Fibroblast of skin of scalp (primary cell): ENCODE results near the gene LPCAT3.

Experiments
- DNase-seq: peaks from one replicate; pipeline ENCODE4 v3.0.0-alpha.2; 2013

The LPCAT3 gene

DNA sequence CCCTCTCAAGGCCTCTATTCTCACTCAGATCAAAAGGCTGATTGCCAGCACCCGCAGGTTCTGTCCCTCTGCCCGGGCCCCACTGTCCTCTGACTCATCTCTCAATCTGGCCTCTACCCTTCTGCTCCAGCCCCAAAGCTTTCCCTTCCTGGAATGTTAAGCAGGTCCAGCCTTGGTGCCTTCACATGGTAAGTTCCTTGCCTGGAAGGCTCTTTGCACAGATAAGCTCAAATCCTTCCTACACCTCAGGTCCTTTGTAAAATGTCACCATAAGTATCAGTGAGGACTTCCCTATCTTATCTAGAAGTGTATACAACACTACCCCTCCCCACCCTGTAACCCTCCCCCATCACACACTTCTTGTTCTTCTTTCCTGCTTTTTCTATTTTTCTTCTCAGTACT, 22.2 kb downstream of the LPCAT3 start:
- peak; percentile 19 for DNase-seq

DNA sequence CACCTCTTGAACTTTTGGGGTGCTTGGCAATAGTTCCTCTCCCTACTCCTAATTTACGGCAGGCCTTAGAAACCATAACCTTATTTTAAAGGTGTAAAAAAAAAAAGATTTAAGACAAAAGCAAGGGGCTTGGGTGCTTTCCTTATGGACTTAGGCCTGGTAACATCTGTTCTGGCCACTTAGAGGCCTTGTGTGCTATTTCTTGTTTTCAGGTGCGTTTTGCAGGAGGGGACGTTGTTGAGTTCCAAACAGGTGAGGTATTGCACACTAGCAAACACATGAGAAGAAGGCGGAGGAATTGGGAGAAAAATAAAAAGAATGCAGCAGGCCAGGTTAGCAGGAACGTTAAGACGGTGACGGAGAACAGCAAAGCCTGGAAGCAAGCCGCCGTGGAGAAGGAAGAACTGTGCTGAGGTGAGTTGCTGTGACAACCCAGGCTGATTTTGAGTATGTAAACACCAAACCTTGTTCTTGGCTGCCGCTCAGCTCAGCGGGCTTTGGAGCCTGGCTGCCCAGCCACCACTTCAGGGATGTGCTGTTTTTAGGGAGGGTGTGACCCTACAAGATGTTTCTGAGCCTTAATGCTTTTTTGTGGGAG, 30.2 kb downstream of the LPCAT3 start:
- DNase-seq: no peak

DNA sequence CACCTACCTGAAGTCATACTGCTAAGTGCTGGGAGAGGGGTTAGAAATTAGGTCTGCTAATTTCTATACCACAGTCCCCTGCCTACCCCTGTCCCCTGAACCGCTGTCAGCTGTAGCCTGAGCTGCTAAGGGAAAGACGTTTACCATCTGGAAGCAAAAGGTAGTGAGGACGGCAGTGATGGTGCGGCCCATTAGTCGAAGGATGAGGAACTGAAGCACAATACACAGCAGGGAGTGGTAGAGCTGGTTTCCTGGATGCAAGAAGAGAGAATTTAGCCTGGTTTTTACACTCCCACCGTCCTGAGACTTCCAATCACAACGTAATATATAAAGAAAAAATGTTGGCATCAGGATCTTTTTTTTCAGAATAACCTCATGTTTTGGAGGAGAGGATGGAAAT, 35.7 kb downstream of the LPCAT3 start:
- DNase-seq: no peak

DNA sequence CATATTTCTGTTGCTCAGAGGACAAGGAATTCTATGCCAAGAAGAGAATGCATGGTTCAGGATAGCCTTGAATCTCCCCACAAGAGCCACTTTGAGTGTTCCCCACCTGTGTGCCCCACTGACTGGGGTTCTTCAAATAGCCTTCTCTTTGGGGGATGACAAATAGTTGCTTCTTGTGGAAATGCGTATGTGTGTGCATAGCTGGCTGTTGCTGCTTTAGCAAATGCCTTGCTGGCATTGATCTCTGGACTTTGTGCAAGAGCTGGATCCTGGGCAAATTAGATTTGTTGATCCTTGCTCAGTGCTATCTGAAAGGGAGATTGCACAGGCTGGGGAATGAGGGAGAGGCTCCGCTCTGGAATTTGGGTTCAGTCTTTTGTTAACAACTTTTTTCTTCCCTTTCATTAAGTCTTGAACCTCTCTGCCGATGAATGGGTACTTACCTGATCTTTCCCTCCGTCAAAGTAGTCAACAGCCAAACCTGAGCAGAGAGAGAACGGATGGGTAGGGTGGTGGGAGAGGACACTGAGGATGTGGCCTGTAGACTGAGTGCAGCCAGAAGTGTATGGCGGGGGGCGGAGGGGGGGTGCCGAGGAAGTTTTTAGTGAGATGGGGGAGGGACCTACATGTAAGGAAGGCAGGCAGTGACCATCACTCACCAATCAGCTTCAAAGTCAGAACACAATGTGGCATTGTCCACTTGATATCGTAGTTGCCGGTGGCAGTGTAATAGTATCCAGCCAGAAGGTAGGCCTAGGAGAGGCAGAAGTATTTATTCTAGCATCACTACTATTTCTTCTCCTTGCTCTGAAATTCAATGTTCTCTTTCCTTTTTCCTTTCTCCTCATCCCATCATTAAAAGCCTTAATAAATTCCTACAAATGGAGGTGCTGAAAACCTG, 36.9 kb downstream of the LPCAT3 start:
- DNase-seq: no peak

DNA sequence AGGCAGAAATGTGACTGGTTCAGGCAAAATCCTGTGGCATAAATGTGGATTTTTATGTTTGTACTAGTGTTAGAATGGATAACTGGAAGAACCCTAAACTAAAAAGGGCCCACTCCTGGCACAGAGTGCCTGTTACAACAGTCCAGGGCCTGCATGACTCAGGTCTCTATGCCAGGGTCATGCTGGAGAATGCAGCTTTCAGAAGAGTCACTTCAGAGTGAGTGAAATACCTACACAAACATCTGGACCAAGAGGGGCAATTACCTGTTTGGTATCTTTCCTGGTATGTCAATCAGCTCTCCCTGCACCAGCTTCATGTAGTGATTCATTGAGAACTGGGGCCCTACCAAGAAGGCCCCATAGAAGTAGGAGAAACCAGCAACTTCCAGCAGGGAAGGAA, 37.5 kb downstream of the LPCAT3 start:
- DNase-seq: no peak

DNA sequence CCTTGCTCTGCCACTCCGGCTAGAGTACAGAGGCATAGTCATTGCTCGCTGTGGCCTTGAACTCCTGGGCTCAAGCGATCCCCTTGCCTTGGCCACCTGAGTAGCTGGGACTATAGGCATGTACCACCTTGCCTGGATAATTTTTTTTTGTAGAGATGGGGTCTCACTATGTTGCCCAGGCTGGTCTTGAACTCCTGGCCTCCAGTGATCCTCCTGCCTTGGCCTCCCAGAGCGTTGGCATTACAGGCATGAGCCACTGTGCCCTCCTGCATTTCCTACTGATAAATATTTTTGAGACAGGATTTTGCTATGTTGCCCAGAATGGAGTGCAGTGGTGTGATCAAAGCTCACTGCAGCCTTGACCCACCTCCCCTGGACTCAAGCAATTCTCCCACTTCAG, 38.2 kb downstream of the LPCAT3 start:
- no peak for DNase-seq

DNA sequence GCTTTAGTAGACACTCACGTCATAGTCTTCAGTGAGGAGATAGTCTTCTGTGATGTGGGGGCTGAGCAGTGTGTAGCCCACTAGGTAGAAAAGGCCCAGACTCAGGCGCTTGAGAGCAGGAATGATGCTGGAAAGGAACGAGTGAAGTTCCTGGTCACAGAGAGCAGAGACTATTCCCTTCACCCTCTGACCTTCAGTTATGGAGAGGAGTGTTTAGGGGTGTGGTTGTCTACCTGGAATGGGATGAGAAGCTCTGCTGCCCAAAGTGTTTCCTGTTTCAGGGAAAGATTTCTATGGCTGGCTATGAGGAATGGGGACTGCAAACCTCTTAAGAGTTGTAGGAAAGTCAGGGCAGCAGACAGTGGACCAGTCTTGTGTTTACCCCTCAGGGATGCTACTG, 38.8 kb downstream of the LPCAT3 start:
- no peak for DNase-seq

DNA sequence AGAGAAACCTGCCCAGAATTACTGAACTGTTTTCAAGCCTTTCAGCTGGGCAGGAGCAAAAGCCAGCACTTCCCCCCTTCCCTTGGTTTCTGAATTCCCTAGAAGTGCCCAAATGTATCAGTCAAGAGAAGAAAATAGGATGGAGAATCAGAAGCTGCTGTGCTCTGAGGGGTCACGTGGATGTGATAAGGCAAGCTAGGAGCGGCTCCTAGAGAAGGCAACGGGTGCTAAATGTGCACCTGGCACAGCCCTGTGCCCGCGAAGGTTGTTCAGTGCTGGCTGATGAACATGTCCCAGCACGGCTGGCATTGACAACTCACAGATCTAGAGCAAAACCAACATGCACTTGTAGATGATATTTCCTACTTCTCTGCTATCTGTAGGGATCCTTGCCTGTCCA, 39.3 kb downstream of the LPCAT3 start:
- DNase-seq: no peak

DNA sequence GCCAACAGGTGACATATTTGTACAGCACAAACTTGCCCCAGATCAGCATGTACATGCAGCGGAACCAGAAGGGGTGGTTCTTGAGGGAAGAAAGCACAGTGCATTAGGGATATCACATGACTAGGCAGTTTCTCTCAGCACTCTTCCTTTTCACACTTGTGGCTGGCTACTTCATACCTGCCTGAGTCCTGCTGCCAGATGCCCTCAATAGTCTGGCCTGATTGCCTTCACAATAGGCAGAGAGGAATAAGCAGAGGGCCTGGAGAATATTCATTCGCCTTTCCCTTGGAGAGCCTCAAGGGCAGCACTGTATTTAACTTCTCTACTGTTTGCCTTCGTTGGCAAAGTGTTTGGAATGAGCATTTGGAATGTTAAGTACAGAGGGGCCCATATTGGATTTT, 39.7 kb downstream of the LPCAT3 start:
- DNase-seq: no peak

DNA sequence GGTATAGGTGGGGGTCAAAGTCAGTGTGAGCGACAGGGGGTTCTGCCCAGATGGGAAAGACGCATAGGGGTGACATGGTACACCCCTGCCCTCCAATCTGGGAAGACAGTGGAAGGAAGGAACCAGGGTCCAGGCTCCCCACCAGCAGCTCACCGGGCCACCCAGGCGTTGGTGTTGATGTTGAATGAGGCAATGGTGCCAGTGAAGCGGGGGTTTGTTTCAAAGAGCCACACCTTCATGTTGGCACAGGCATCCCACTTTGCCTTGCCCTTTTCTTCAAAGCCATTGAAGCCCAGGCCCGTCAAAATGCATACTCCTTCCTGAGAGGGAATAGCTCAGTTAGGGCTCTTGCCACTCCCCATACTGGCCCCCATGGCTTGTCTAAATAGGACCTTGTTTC, 40.1 kb downstream of the LPCAT3 start:
- no peak for DNase-seq

DNA sequence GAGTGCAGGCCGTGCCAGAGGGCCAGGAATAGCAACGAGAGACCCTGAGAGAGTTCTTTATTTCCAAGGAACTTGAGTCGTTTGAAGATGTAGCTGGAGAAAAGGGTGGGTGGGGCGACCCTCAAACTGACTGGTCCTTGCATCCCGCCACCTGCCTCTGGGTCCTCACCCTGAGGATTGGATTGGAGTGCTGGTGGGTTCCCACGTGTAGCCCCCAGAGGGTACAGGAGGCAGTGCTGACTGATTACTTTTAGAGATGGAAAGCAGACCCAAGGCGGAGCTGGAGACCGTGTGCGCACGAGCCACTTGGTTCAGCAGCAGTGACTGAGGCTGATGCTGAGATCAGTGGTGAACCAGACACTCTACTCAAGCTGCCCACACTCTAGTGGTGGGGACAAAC, 40.6 kb downstream of the LPCAT3 start:
- DNase-seq: no peak

DNA sequence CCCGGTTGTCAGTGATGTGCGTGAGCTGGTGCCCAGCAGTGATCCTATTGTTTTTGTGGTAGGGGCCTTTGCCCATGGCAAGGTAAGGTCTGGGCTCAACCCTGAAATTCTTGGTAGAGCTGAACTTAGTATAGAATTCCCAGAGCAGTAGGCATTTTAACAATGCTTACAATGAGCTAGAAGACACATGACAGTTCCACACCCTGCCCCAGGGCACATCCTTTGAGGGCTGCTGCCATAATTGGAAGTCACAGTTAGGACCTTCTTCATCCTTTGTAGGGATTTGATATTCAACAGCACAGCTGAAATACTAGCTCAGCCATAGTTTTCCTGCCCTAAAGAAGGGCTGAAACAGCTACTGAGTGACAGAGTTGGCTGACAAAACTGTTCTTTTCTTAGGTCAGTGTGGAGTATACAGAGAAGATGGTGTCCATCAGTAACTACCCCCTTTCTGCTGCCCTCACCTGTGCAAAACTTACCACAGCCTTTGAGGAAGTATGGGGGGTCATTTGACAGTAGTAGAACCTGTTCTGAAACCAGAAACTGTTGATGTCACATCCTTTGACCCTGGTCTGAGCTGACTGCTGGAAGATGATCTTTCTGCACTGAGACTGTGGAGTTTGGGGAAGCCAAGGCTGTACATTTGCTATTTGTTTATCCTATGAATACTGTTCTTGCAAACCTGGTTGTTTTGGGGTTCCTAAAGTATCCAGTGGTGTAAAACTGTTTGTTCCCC, 42.8 kb downstream of the LPCAT3 start:
- no peak for DNase-seq

DNA sequence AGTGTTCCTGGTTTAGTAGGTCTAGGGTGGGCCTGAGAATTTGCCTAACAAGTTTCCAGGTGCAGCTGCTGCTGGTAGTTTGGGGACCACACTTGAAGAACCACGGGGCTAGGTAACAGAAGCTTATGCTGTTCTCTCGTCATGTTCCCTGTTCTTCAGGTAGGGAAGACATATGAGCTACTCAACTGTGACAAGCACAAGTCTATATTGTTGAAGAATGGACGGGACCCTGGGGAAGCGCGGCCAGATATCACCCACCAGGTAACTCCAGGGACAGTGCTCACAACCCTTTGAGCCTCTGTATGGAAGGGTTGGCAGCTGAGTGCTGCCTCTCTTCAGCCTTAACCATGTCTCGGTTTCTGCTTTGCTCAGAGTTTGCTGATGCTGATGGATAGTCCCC, 44.1 kb downstream of the LPCAT3 start:
- no peak for DNase-seq

DNA sequence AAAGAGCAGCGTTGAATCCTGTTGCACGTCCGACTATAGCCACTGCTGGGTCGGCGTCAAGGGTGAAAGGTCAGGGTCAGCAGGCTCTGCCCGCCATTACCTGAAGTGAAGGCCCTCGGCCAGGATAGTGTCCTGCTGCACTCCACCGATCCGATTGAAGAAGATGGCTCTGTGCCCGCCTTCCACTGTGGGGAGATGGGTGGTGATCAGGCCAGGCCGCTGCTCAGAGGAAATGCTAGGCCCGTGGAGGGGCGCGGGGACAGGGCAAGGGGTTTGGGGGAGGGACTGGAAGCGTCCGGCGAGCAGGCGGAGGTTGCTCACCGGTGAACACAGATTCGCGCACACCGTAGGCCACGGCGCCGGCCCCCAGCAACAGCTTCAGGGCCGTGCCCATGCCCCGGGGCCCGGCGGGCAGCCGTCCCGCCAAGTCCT, 48.2 kb downstream of the LPCAT3 start:
- DNase-seq: no peak

DNA sequence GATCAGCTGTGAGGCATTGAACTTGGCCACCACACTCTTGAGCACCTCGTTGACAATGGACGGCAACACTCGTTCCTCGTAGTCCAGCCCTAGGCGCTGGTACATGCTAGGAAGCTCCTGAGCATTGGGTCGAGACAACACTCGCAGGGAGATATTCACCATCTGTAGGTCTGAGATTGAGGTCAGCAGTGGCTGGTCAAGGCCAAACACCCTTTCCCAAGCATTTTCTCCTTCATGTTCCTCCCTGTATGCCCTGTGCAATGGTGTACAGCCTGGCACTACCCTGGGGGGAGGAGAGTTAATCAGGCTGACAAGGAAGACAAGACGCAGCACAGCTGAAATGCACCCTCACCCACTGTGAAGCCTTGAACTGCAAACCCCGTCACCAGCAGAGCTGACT, 49.9 kb downstream of the LPCAT3 start:
- DNase-seq: no peak

DNA sequence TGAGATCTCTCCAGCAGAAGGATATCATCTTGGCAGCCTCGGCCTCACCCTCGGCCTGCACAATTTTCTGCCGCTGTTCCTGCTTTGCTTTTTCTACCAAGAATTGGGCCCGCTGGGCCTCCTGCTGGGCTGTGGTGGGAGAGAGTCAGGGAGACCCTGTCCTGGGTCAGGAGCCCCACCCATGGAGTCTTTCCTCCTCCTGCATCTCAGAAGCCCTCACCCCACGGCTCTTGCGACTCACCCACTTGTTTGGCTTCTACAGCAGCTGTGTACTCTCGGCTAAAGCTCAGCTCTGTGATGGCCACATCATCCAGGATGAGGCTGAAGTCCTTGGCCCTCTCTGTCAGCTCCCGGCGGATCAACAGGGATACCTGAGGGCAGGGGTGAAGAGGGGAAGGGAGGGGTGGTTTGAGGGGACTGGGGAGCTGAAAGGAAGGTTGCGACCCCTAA, 50.6 kb downstream of the LPCAT3 start:
- DNase-seq: no peak

DNA sequence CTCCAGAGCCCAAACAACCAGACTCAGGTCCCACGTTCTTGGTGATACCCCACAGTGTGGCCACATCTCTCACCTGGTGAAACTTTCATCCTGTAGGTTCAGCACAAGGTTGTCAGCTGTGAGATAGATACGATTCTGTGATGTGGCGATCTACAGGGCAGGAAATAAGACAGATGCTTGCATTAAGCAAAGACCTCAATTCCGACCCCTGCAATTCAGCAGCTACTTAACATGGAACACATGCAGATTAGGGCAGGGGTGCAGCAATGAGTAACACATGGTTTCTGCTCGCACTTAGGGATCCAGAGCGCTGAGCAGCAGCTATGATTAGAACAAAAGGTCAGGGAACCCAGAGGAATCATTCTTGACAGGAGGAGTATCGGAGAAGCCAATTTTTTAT, 51.9 kb downstream of the LPCAT3 start:
- no peak for DNase-seq

DNA sequence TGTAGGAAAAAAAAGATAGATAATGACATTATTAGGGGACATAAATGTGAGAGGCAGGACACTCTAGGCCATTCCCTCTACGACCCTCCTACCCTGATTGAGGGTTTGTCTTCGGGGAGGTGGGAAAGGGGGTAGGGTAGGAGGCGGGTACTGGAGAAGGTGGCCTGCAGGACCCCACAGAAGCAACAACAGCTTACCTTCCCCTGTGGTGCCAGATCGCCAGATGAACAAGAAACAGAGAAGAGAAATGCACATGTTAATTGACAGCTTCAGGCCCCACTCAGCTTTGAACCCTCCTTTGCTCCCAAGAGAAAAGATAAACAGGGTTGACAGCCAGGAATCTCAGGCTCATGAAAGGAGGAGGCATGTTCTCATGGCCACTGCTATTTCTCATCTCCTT, 52.6 kb downstream of the LPCAT3 start:
- DNase-seq: no peak

DNA sequence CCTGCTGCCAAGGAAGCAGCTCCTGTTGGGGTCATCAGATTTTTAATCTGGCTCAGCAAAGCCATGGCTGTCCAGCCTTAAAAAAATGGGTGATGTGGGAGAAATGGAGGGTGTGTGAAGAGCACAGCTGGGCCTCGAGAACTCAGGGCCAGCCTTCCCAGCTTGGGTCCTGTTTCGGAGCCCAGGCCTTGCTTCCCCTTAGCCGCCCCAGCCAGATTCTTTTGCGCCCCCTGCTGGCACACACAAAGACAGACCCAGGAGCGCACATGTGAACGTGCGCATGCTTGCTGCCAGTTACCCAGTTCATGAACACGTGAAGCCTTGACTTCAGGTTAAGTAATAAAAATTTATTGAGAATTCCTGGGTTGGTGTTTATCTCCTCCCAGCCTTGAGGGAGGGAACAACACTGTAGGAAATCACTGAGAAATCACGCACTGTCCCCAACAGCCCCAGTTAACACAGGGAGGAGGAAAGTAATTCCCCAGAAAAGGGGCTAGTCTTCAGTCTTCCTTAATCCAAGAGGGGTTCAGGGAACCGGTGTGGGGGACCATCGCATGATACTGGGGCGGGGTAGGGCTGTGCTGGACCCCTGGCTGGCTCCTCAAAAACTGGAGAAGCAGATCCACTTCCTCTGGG, 53.1 kb downstream of the LPCAT3 start:
- peak; percentile 85 for DNase-seq

DNA sequence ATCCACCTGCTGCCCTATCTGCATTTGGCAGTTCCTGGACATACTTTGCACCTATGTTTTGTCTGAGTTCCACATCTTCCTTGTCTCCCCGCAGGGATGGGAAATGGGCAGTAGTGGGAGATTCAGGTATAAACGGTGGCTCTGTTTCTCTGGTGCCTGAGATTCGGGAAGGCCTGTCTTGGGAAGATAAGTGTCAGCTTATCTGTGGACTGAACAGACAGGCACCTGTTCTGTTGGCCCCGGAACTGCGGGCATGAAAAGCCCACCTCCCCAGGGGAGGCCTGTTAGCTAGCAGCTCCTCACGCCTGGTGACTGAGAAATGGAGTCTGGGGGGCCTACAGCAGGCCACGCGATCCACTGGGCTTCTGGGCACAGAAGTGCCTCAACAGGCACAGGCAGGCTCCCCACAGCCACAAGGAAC, 53.7 kb downstream of the LPCAT3 start:
- no peak for DNase-seq

DNA sequence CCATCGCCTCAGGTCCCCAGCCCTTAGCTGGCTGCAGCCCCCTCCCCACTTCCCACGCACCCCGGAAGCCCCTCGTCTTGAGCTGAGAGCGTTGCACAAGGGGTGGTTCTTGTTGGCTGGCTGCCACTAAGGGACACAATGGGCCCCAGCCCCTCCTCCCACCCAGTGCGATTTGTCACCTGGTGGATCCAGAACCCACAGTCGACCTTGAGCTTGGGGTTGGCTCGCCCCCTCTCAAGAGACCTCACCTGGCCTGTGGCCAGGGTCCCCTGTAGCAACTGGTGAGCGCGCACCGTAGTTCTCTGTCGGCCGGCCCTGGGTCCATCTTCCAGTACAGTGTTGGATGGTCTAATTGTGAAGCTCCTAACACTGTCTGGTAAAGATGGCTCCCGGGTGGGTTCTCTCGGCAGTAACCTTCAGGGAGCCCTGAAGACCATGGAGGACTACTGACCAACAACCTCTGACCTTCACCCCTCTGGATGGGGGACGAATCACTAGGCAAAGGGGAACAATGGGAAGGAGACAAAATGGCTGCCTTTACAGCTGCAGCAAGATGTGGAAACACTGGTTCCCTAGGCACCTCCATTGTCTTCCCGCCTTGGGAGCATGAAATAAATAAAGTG, 54.4 kb downstream of the LPCAT3 start:
- no peak for DNase-seq

DNA sequence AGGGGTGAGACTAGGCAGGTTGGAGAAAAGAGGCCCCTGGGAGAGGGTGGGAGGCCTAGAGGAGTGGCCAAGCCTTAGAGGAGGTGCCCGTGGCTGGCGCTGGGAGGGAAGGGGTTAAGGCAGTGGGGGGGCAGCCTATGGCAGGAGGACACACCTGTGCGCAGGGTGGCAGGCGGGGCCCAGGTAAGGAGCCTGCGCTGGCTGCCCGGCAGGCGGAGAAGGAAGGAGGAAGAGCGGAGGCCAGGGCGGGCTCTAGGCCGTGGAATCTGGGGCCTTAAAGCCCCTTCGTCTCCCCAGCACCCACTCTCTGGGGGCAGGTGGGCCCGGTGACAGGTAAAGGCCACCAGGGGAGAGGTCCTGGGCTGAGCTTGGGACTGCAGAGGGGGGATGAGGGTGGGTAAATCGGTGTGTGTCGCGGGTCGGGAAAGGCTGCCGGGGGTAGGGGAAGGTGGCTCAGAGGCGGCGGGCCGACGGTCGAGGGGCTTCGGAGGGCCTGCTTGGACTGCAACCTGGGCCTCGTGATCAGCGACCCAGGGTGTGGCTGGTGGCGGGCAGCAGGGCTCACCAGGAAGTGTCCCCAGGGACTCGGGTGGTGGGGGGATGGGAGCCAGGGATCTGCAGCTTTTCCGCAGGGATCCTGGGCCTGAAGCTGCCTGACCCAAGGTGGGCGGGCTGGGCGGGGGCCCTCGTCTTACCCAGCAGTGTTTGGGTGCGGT, 55.1 kb downstream of the LPCAT3 start:
- DNase-seq: no peak
